Mesenchymal stem cell (in vitro differentiated cells and primary cell): ENCODE results near the gene ATP11C.
A peak's percentile ranks its signal among the peaks of the same experiment; 100 is the strongest.

Experiments used
- DNase-seq: peaks from one replicate; pipeline ENCODE4 v3.0.0-alpha.2; 2013
- H2AFZ ChIP-seq: one replicate; pipeline ENCODE4 v1.6.1; 2013; ENCODE audit warnings: low read depth, mild to moderate bottlenecking, control low read depth, inconsistent platforms, low read length, moderate library complexity
- H2AK5ac ChIP-seq: 2 replicates; pipeline ENCODE4 v1.6.1; 2013; ENCODE audit warnings: low read length, moderate library complexity, mild to moderate bottlenecking, inconsistent platforms; ENCODE audit not compliant: severe bottlenecking
- H2BK120ac ChIP-seq: one replicate; pipeline ENCODE4 v1.6.1; 2013; ENCODE audit warnings: low read depth, mild to moderate bottlenecking, inconsistent platforms, low read length, moderate library complexity
- H2BK12ac ChIP-seq, 2 experiments: one replicate each; pipeline ENCODE4 v1.6.1; 2013; ENCODE audit warnings: inconsistent platforms in 2 of 2, low read length in 2 of 2, mild to moderate bottlenecking in 2 of 2, moderate library complexity in 2 of 2, control low read depth in 1 of 2
- H2BK15ac ChIP-seq: one replicate; pipeline ENCODE4 v1.6.1; 2013; ENCODE audit warnings: mild to moderate bottlenecking, low read depth, inconsistent platforms; ENCODE audit not compliant: poor library complexity, severe bottlenecking
- H2BK5ac ChIP-seq: 2 replicates; pipeline ENCODE4 v1.6.1; 2013; ENCODE audit warnings: low read depth, mild to moderate bottlenecking, low read length, control low read depth, inconsistent platforms; ENCODE audit not compliant: poor library complexity, severe bottlenecking
- H3K14ac ChIP-seq, 2 experiments: one replicate each; pipeline ENCODE4 v1.6.1; 2013; ENCODE audit warnings: inconsistent platforms in 2 of 2, low read length in 2 of 2, control low read depth in 1 of 2, mild to moderate bottlenecking in 1 of 2, moderate library complexity in 1 of 2
- H3K18ac ChIP-seq, 2 experiments: one replicate each; pipeline ENCODE4 v1.6.1; 2013; ENCODE audit warnings: inconsistent platforms in 2 of 2, low read length in 2 of 2, control low read depth in 1 of 2, low read depth in 1 of 2, mild to moderate bottlenecking in 1 of 2
- H3K23ac ChIP-seq, 2 experiments: one replicate each; pipeline ENCODE4 v1.6.1; 2013; ENCODE audit warnings: inconsistent platforms in 2 of 2, low read length in 2 of 2, mild to moderate bottlenecking in 2 of 2, moderate library complexity in 2 of 2, control low read depth in 1 of 2
- H3K27ac ChIP-seq: 2 replicates; pipeline ENCODE4 v1.5.1; 2013; ENCODE audit warnings: mild to moderate bottlenecking, moderate library complexity, low read length, control low read depth, inconsistent platforms; ENCODE audit not compliant: poor library complexity, severe bottlenecking
- H3K27me3 ChIP-seq, 2 experiments: 2 replicates each; pipeline versions ENCODE4 v1.6.1 to v1.7.0; 2013; ENCODE audit warnings: low read length in 2 of 2, mild to moderate bottlenecking in 2 of 2, moderate library complexity in 2 of 2, control low read depth in 1 of 2, inconsistent platforms in 1 of 2; ENCODE audit not compliant: control insufficient read depth in 1 of 2, insufficient read depth in 1 of 2
- H3K36me3 ChIP-seq, 2 experiments: 2 replicates each; pipeline versions ENCODE4 v1.6.1 to v1.7.0; 2013; ENCODE audit warnings: low read length in 2 of 2, control low read depth in 1 of 2, inconsistent platforms in 1 of 2, low read depth in 1 of 2, mild to moderate bottlenecking in 1 of 2; ENCODE audit not compliant: insufficient read depth in 2 of 2, control insufficient read depth in 1 of 2
- H3K4ac ChIP-seq, 2 experiments: one replicate each; pipeline ENCODE4 v1.6.1; 2013; ENCODE audit warnings: inconsistent platforms in 2 of 2, low read length in 2 of 2, mild to moderate bottlenecking in 2 of 2, moderate library complexity in 2 of 2, control low read depth in 1 of 2, low read depth in 1 of 2
- H3K4me1 ChIP-seq: 2 replicates; pipeline ENCODE4 v1.6.1; 2013; ENCODE audit warnings: low read depth, low read length, control low read depth; ENCODE audit not compliant: control insufficient read depth, insufficient read depth
- H3K4me2 ChIP-seq: 2 replicates; pipeline ENCODE4 v1.6.1; 2013; ENCODE audit warnings: low read length, mild to moderate bottlenecking, inconsistent platforms; ENCODE audit not compliant: poor library complexity, severe bottlenecking
- H3K4me3 ChIP-seq, 2 experiments: 2 replicates each; pipeline versions ENCODE4 v1.5.1 to v1.7.0; 2013; ENCODE audit warnings: low read length in 2 of 2, mild to moderate bottlenecking in 2 of 2, control low read depth in 1 of 2, low read depth in 1 of 2; ENCODE audit not compliant: insufficient read depth in 1 of 2
- H3K79me1 ChIP-seq: replicated peaks from 2 replicates; pipeline ENCODE4 v1.6.1; 2013; ENCODE audit warnings: mild to moderate bottlenecking, control low read depth, low read length, inconsistent platforms; ENCODE audit not compliant: poor library complexity, severe bottlenecking
- H3K9ac ChIP-seq: 2 replicates; pipeline ENCODE4 v1.7.0; 2013; ENCODE audit warnings: mild to moderate bottlenecking, low read length, moderate library complexity
- H3K9me3 ChIP-seq: 2 replicates; pipeline ENCODE4 v1.7.0; 2013; ENCODE audit warnings: mild to moderate bottlenecking, low read length; ENCODE audit not compliant: control insufficient read depth
- H4K8ac ChIP-seq: one replicate; pipeline ENCODE4 v1.6.1; 2013; ENCODE audit warnings: inconsistent platforms, mild to moderate bottlenecking, low read length, moderate library complexity
- H4K91ac ChIP-seq: one replicate; pipeline ENCODE4 v1.6.1; 2013; ENCODE audit warnings: mild to moderate bottlenecking, low read length, inconsistent platforms
- WGBS: methylation state at CpG from one replicate; pipeline ENCODE4 v1.1.7; 2013; ENCODE audit warnings: mixed read lengths; 5-methylcytosine and 5-hydroxymethylcytosine counted together

Gene ATP11C

GRCh38 chrX:139949703-139950102 is 16.9 kb upstream of the ATP11C start:
- no peak overlapping the region for H2AK5ac ChIP-seq
- H3K4me1 ChIP-seq: no peaks in the 10 kb centered on the region
- H3K79me1 ChIP-seq: no peaks in the 10 kb centered on the region
- no peaks in the 10 kb centered on the region for H3K9me3 ChIP-seq
- no peak overlapping the region for H2BK5ac ChIP-seq
- H3K9ac ChIP-seq: no peak overlapping the region
- no peak overlapping the region for H3K14ac ChIP-seq
- H3K4ac ChIP-seq: no peak overlapping the region
- H3K4me2 ChIP-seq: no peak overlapping the region
- 12% methylated on average over 3 of the region's 3 CpGs for WGBS
- H2BK12ac ChIP-seq: no peak overlapping the region
- no peak overlapping the region for H2BK120ac ChIP-seq
- H3K18ac ChIP-seq: no peak overlapping the region
- H2AFZ ChIP-seq: no peak overlapping the region
- no peak overlapping the region for H3K4me3 ChIP-seq
- no peak overlapping the region for H4K8ac ChIP-seq
- no peaks in the 10 kb centered on the region for H3K27me3 ChIP-seq
- DNase-seq: no peak
- no peaks in the 10 kb centered on the region for H3K36me3 ChIP-seq
- no peak overlapping the region for H4K91ac ChIP-seq
- H3K27ac ChIP-seq: no peak overlapping the region
- H2BK15ac ChIP-seq: no peak overlapping the region
- H3K23ac ChIP-seq: no peak overlapping the region

DNA sequence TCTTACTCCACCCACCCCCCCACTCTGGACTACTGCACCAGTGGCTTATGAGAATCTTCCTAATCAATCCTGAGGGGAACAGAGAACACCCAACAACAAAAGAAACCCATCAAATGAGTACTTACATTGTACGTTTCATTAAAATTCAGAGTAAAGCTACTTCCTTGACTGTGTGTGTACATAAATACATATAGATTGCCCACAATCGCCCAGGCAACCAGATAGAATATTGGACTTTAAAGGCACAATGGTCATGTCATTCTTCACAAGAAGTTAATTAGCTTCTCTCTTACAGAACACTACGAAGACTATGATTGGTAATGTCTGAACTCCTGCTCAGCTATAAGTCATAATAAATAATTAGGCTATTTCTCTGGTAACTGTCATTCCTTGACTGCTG is 12.2 kb upstream of the ATP11C start:
- H3K4ac ChIP-seq: no peak overlapping the region
- no peak overlapping the region for H4K91ac ChIP-seq
- no peak overlapping the region for H3K23ac ChIP-seq
- no CpG with 5 or more reads among the region's 3 CpGs for whole genome bisulfite sequencing
- H3K27me3 ChIP-seq: peaks cover 0 to 11% of the 10 kb centered on the region in 2 experiments
- no peaks in the 10 kb centered on the region for H3K36me3 ChIP-seq
- no peaks in the 10 kb centered on the region for H3K9me3 ChIP-seq
- H3K4me2 ChIP-seq: no peak overlapping the region
- H3K27ac ChIP-seq: no peak overlapping the region
- H2AFZ ChIP-seq: no peak overlapping the region
- H3K9ac ChIP-seq: no peak overlapping the region
- H2BK5ac ChIP-seq: no peak overlapping the region
- H3K4me1 ChIP-seq: no peaks in the 10 kb centered on the region
- H3K14ac ChIP-seq: no peak overlapping the region
- no peak overlapping the region for H2BK12ac ChIP-seq
- H2BK15ac ChIP-seq: no peak overlapping the region
- no peak overlapping the region for H3K18ac ChIP-seq
- H3K4me3 ChIP-seq: no peak overlapping the region
- no peak for DNase-seq
- H2AK5ac ChIP-seq: no peak overlapping the region
- H3K79me1 ChIP-seq: no peaks in the 10 kb centered on the region
- no peak overlapping the region for H2BK120ac ChIP-seq
- no peak overlapping the region for H4K8ac ChIP-seq

DNA sequence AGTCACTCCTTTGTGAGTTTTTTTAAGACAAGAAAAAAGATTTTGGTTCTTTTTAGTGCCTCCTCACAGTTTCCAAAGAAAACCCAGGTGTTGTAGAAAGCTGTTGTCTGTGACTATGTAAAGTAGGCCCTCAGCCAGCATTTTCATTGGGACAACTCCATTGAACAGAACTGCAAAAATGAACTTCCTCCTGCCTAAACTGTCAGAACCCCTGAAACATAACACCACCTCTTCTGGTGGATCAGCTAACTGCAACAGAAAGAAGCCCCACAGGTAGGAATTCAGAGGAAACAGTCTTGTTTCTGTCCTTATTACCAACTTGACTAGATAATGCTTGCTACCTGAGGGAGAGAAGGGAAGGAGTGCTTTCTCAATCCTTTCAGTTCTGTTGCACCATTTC is 3.4 kb upstream of the ATP11C start:
- no peak overlapping the region for H2AK5ac ChIP-seq
- H3K36me3 ChIP-seq: no peaks in the 10 kb centered on the region
- no peak overlapping the region for H4K8ac ChIP-seq
- no peak overlapping the region for H3K18ac ChIP-seq
- H3K14ac ChIP-seq: no peak overlapping the region
- H2AFZ ChIP-seq: no peak overlapping the region
- H3K4me2 ChIP-seq: no peak overlapping the region
- peaks cover 1% of the 10 kb centered on the region for H3K4me1 ChIP-seq
- H4K91ac ChIP-seq: no peak overlapping the region
- no peak overlapping the region for H2BK120ac ChIP-seq
- H3K79me1 ChIP-seq: no peaks in the 10 kb centered on the region
- H3K23ac ChIP-seq: no peak overlapping the region
- no peaks in the 10 kb centered on the region for H3K27me3 ChIP-seq
- H3K27ac ChIP-seq: no peak overlapping the region
- H3K4ac ChIP-seq: no peak overlapping the region
- no peak overlapping the region for H2BK5ac ChIP-seq
- no peak overlapping the region for H3K4me3 ChIP-seq
- H2BK15ac ChIP-seq: no peak overlapping the region
- no peak overlapping the region for H3K9ac ChIP-seq
- H2BK12ac ChIP-seq: no peak overlapping the region
- no peaks in the 10 kb centered on the region for H3K9me3 ChIP-seq
- no peak for DNase-seq

- no peak overlapping the region for H2AK5ac ChIP-seq
- WGBS: 85% methylated on average over 15 of the region's 15 CpGs
- H3K27me3 ChIP-seq: no peaks in the 10 kb centered on the region
- H2BK15ac ChIP-seq: peak overlapping the region; percentile 83
- peak overlapping the region; percentile 53 for H3K4me2 ChIP-seq
- no peaks in the 10 kb centered on the region for H3K79me1 ChIP-seq
- no peak overlapping the region for H2BK5ac ChIP-seq
- peak overlapping the region; percentile 63 for H3K27ac ChIP-seq
- no peak overlapping the region for H4K91ac ChIP-seq
- H3K18ac ChIP-seq: no peak overlapping the region
- H4K8ac ChIP-seq: no peak overlapping the region
- H2AFZ ChIP-seq: no peak overlapping the region
- H3K9ac ChIP-seq: peak overlapping the region; percentile 93
- H3K4ac ChIP-seq: no peak overlapping the region
- H3K14ac ChIP-seq: no peak overlapping the region
- no peak for DNase-seq
- H3K4me1 ChIP-seq: peaks cover 1% of the 10 kb centered on the region
- no peak overlapping the region for H2BK12ac ChIP-seq
- no peaks in the 10 kb centered on the region for H3K36me3 ChIP-seq
- H3K23ac ChIP-seq: no peak overlapping the region
- no peaks in the 10 kb centered on the region for H3K9me3 ChIP-seq
- no peak overlapping the region for H2BK120ac ChIP-seq
- peak overlapping the region in 1 of 2 experiments; percentile 75 for H3K4me3 ChIP-seq
These were observed 1.1 kb upstream of the ATP11C start for GRCh38 chrX:139933904-139934303.
